ENCODE results near the gene COX5B.
"Not testable (repeated sequence)": the region's sequence is repeated elsewhere in the genome, so short reads cannot be mapped to it uniquely, and the experiment has no call there.

Gene COX5B

GRCh38 chr2:97645695-97646629, at the start of gene COX5B:
Gene COX5B (plus strand): TSS chr2:97646062. CDS start chr2:97646087, 25 bp downstream.
- peak; percentile 94 for DNase-seq

- not testable (repeated sequence) for DNase-seq
These were observed 49.7 kb upstream of the COX5B start for GRCh38 chr2:97596180-97596579.

GRCh38 chr2:97601537-97601936, 44.3 kb upstream of the COX5B start:
- not testable (repeated sequence) for DNase-seq

GRCh38 chr2:97605109-97605508, 40.8 kb upstream of the COX5B start:
- DNase-seq, result not testable (repeated sequence)

GRCh38 chr2:97605524-97606339, 40.1 kb upstream of the COX5B start:
- not testable (repeated sequence) for DNase-seq

GRCh38 chr2:97608745-97609144, 37.1 kb upstream of the COX5B start:
- not testable (repeated sequence) for DNase-seq

GRCh38 chr2:97611895-97612294, 34.0 kb upstream of the COX5B start:
- DNase-seq, result not testable (repeated sequence)

GRCh38 chr2:97615746-97616145, 30.1 kb upstream of the COX5B start:
- not testable (repeated sequence) for DNase-seq

- DNase-seq, result no peak
These were observed 28.0 kb upstream of the COX5B start for GRCh38 chr2:97617911-97618310.

- DNase-seq, result not testable (repeated sequence)
These were observed 26.7 kb upstream of the COX5B start for GRCh38 chr2:97618939-97619827.

- DNase-seq, result not testable (repeated sequence)
These were observed 25.4 kb upstream of the COX5B start for GRCh38 chr2:97620492-97620891.

- DNase-seq, result not testable (repeated sequence)
These were observed 22.9 kb upstream of the COX5B start for GRCh38 chr2:97622976-97623375.

GRCh38 chr2:97625354-97626048, 20.4 kb upstream of the COX5B start:
- DNase-seq, result not testable (repeated sequence)

- DNase-seq, result not testable (repeated sequence)
These were observed 19.8 kb upstream of the COX5B start for GRCh38 chr2:97626049-97626430.

GRCh38 chr2:97644023-97644717, 1.7 kb upstream of the COX5B start:
- no peak for DNase-seq

- DNase-seq, result no peak
These were observed 659 bp upstream of the COX5B start for GRCh38 chr2:97645112-97645694.

- no peak for DNase-seq
These were observed 1.1 kb downstream of the COX5B start for GRCh38 chr2:97646977-97647376.

- DNase-seq, result no peak
These were observed 5.3 kb downstream of the COX5B start for GRCh38 chr2:97651114-97651513.

GRCh38 chr2:97653473-97653872, 7.6 kb downstream of the COX5B start:
- DNase-seq, result no peak

GRCh38 chr2:97653874-97654273, 8.0 kb downstream of the COX5B start:
- no peak for DNase-seq

GRCh38 chr2:97654309-97654708, 8.4 kb downstream of the COX5B start:
- no peak for DNase-seq
